GM18505 (cell line): ENCODE results near the gene UBE2QL1.

Experiments used
- ATAC-seq: cut with Tn5 transposase; IDR thresholded peaks from one replicate; pipeline ENCODE4 v1.9.1; 2021; ENCODE audit not compliant: unreplicated experiment
- POLR2A ChIP-seq: IDR thresholded peaks from 4 replicates; pipeline ENCODE4 v1.6.1; 2011; ENCODE audit warnings: borderline replicate concordance; ENCODE audit not compliant: insufficient read depth, insufficient read length; ENCODE audit errors: extremely low read depth

Gene UBE2QL1

GRCh38 chr5:6412811-6413210, 35.8 kb upstream of the UBE2QL1 start:
- ATAC-seq: no peak
- TF ChIP-seq POLR2A: no peak

- no peak for TF ChIP-seq POLR2A
- ATAC-seq: no peak
Measured at GRCh38 chr5:6417657-6418056, 31.0 kb upstream of the UBE2QL1 start.

- no peak for TF ChIP-seq POLR2A
- ATAC-seq: no peak
Measured at GRCh38 chr5:6418679-6419276, 29.9 kb upstream of the UBE2QL1 start.

- no peak for ATAC-seq
Measured at GRCh38 chr5:6419340-6419852, 29.3 kb upstream of the UBE2QL1 start.

GRCh38 chr5:6423327-6424109, 25.1 kb upstream of the UBE2QL1 start:
- no peak for ATAC-seq
- no peak for TF ChIP-seq POLR2A

More at GRCh38 chr5:6419340-6419852, 29.3 kb upstream of the UBE2QL1 start:
- no peak for TF ChIP-seq POLR2A

- no peak for TF ChIP-seq POLR2A
- ATAC-seq: no peak
Measured at GRCh38 chr5:6424110-6424659, 24.5 kb upstream of the UBE2QL1 start.

- no peak for ATAC-seq
- no peak for TF ChIP-seq POLR2A
Measured at GRCh38 chr5:6424700-6425099, 24.0 kb upstream of the UBE2QL1 start.

- no peak for ATAC-seq
- TF ChIP-seq POLR2A: no peak
Measured at GRCh38 chr5:6427694-6428093, 21.0 kb upstream of the UBE2QL1 start.

GRCh38 chr5:6430418-6431028, 18.1 kb upstream of the UBE2QL1 start:
- no peak for TF ChIP-seq POLR2A
- ATAC-seq: no peak

GRCh38 chr5:6431214-6432195, 17.2 kb upstream of the UBE2QL1 start:
- no peak for ATAC-seq

GRCh38 chr5:6432206-6432605, 16.5 kb upstream of the UBE2QL1 start:
- ATAC-seq: no peak
- TF ChIP-seq POLR2A: no peak

More at GRCh38 chr5:6431214-6432195, 17.2 kb upstream of the UBE2QL1 start:
- TF ChIP-seq POLR2A: no peak

GRCh38 chr5:6434731-6435130, 13.9 kb upstream of the UBE2QL1 start:
- ATAC-seq: no peak
- TF ChIP-seq POLR2A: no peak
